Fibroblast of villous mesenchyme (primary cell): ENCODE results near the gene EHBP1. TPM values are rescaled to one million over a fixed set of nuclear protein-coding genes. Genes with fewer than 3 reads are reported as not detected.
"Not testable (repeated sequence)": the region's sequence is repeated elsewhere in the genome, so short reads cannot be mapped to it uniquely, and the experiment has no call there.

Experiments
- DNase-seq: peaks from one replicate; pipeline ENCODE4 v3.0.0-alpha.2; 2010; ENCODE audit warnings: low read depth
- H3K4me3 ChIP-seq: 2 replicates; pipeline ENCODE4 v1.5.1; 2011; ENCODE audit warnings: low read depth, mild to moderate bottlenecking, low read length
- CTCF ChIP-seq: IDR thresholded peaks from 2 replicates; pipeline ENCODE4 v1.5.1; 2012; ENCODE audit warnings: low read depth, mild to moderate bottlenecking, low read length; ENCODE audit not compliant: insufficient read depth
- total RNA-seq: library from RNA; depleted of rRNA; stranded (reverse); fragments of >200 nt; gene quantifications from 2 replicates; pipeline ENCODE4 v1.2.3, GENCODE V29; 2012

The EHBP1 gene
- total RNA-seq, 1 donor = 140 TPM

GRCh38 chr2:62711832-62712494, 6.5 kb downstream of the EHBP1 start:
- no peak for DNase-seq
- H3K4me3 ChIP-seq = no peak overlapping the region
- no peak for TF ChIP-seq CTCF

- not testable (repeated sequence) for DNase-seq, H3K4me3 ChIP-seq
These were observed 7.7 kb downstream of the EHBP1 start for GRCh38 chr2:62713196-62713595.

GRCh38 chr2:62713837-62714236, 8.3 kb downstream of the EHBP1 start:
- H3K4me3 ChIP-seq = no peak overlapping the region
- TF ChIP-seq CTCF = no peak
- DNase-seq = no peak

GRCh38 chr2:62716768-62717167, 11.3 kb downstream of the EHBP1 start:
- no peak for DNase-seq
- TF ChIP-seq CTCF = no peak
- H3K4me3 ChIP-seq = no peak overlapping the region

GRCh38 chr2:62717503-62718081, 12.1 kb downstream of the EHBP1 start:
- DNase-seq = no peak
- H3K4me3 ChIP-seq = no peak overlapping the region
- no peak for TF ChIP-seq CTCF

GRCh38 chr2:62718225-62718822, 12.8 kb downstream of the EHBP1 start:
- H3K4me3 ChIP-seq = no peak overlapping the region
- TF ChIP-seq CTCF = no peak
- no peak for DNase-seq

- DNase-seq = no peak
These were observed 14.2 kb downstream of the EHBP1 start for GRCh38 chr2:62719757-62720156.

More at GRCh38 chr2:62719757-62720156, 14.2 kb downstream of the EHBP1 start:
- H3K4me3 ChIP-seq = no peak overlapping the region
- no peak for TF ChIP-seq CTCF
